Fibroblast of skin of back (primary cell): Measurements from ENCODE around the gene MAP7D2. TPM values are rescaled to one million over a fixed set of nuclear protein-coding genes. Genes with fewer than 3 reads are reported as not detected.
"Not testable (repeated sequence)": the region's sequence is repeated elsewhere in the genome, so short reads cannot be mapped to it uniquely, and the experiment has no call there.

Experiments used
- DNase-seq: peaks from one replicate; pipeline ENCODE4 v3.0.0-alpha.2; 2013
- polyA plus RNA-seq, 2 experiments: library from polyadenylated mRNA; unstranded; fragments of 120-200 nt; gene quantifications; one replicate each; pipeline ENCODE4 v1.2.1, GENCODE V29; 2013; ENCODE audit not compliant: insufficient read length in 2 of 2

Gene MAP7D2
- polyA plus RNA-seq (2013, experiment 1 of 2; ENCODE audit: insufficient read length) = 0.73 TPM
- polyA plus RNA-seq (2013, experiment 2 of 2; ENCODE audit: insufficient read length) = 0.47 TPM

- DNase-seq = no peak
Measured at GRCh38 chrX:20116577-20117240, at the start of gene MAP7D2. Gene MAP7D2, minus strand, starts transcription at chrX:20116907. Its CDS starts 28 bp downstream, at chrX:20116879.

GRCh38 chrX:20162516-20162915, 45.8 kb upstream of the MAP7D2 start:
- DNase-seq = not testable (repeated sequence)

GRCh38 chrX:20159797-20160385, 43.2 kb upstream of the MAP7D2 start:
- DNase-seq = no peak

- DNase-seq = no peak
Measured at GRCh38 chrX:20151689-20152088, 35.0 kb upstream of the MAP7D2 start.

- DNase-seq = no peak
Measured at GRCh38 chrX:20149326-20149725, 32.6 kb upstream of the MAP7D2 start.

- DNase-seq = no peak
Measured at GRCh38 chrX:20147561-20147960, 30.9 kb upstream of the MAP7D2 start.

- DNase-seq = peak; percentile 24
Measured at GRCh38 chrX:20144491-20144890, 27.8 kb upstream of the MAP7D2 start.

GRCh38 chrX:20143561-20143960, 26.9 kb upstream of the MAP7D2 start:
- no peak for DNase-seq

- DNase-seq = no peak
Measured at GRCh38 chrX:20143111-20143510, 26.4 kb upstream of the MAP7D2 start.

- DNase-seq = peak; percentile 97
Measured at GRCh38 chrX:20141281-20142220, 24.8 kb upstream of the MAP7D2 start, which contains the start of gene EIF1AX. Gene EIF1AX, minus strand, starts transcription at chrX:20141838. Its CDS starts 198 bp downstream, at chrX:20141640.

- no peak for DNase-seq
Measured at GRCh38 chrX:20140420-20140819, 23.7 kb upstream of the MAP7D2 start.

GRCh38 chrX:20139966-20140365, 23.3 kb upstream of the MAP7D2 start:
- DNase-seq = peak; percentile 18

GRCh38 chrX:20135944-20136343, 19.2 kb upstream of the MAP7D2 start:
- DNase-seq = no peak

GRCh38 chrX:20132666-20133065, 16.0 kb upstream of the MAP7D2 start:
- no peak for DNase-seq

GRCh38 chrX:20130357-20130756, 13.7 kb upstream of the MAP7D2 start:
- DNase-seq = peak; percentile 34

GRCh38 chrX:20129547-20129946, 12.8 kb upstream of the MAP7D2 start:
- DNase-seq = no peak

GRCh38 chrX:20128670-20129069, 12.0 kb upstream of the MAP7D2 start:
- no peak for DNase-seq

GRCh38 chrX:20127440-20127839, 10.7 kb upstream of the MAP7D2 start:
- not testable (repeated sequence) for DNase-seq

- not testable (repeated sequence) for DNase-seq
Measured at GRCh38 chrX:20126833-20127232, 10.1 kb upstream of the MAP7D2 start.

GRCh38 chrX:20124964-20125363, 8.3 kb upstream of the MAP7D2 start:
- DNase-seq = no peak

GRCh38 chrX:20118065-20118824, 1.5 kb upstream of the MAP7D2 start:
- no peak for DNase-seq

- DNase-seq = no peak
Measured at GRCh38 chrX:20116087-20116576, 575 bp downstream of the MAP7D2 start.
